Endothelial cell of umbilical vein (primary cell): ENCODE data around the gene NCAPG2. TPM values are rescaled to one million over a fixed set of nuclear protein-coding genes. Genes with fewer than 3 reads are reported as not detected.

Source experiments
- BruUV-seq: library from RNA; stranded (reverse); fragments of 400-500 nt; replicated peaks from 2 replicates; lab custom pipeline; 2021; lab: Mats Ljungman, UMichigan
- CTCF ChIA-PET: fragments of 300-600, 350-600 bp; sonication (Branson Sonifier 250); formaldehyde crosslinking; loops from one replicate; lab custom pipeline; 2021; ENCODE audit warnings: antibody characterized with exemption, inconsistent platforms; lab: Charles Lee
- POLR2A ChIA-PET: fragments of 300-600, 350-600 bp; sonication (Branson Sonifier 250); formaldehyde crosslinking; loops from one replicate; lab custom pipeline; 2021; ENCODE audit warnings: antibody characterized with exemption, inconsistent platforms; lab: Charles Lee
- DNase-seq: peaks from one replicate; pipeline ENCODE4 v3.0.0-alpha.2; 2011; ENCODE audit warnings: low read depth, low spot score
- FAIRE-seq: peaks from 2 replicates; lab custom pipeline; 2011; peaks lifted over from hg19 to GRCh38; lab: Jason Lieb, UNC
- H2AFZ ChIP-seq: 2 replicates; pipeline ENCODE4 v1.6.0; 2012; ENCODE audit warnings: low read depth, low read length, control low read depth, inconsistent platforms
- H3K27ac ChIP-seq: 2 replicates; pipeline ENCODE4 v1.5.1; 2011; ENCODE audit warnings: low read depth, mild to moderate bottlenecking, control low read depth, low read length, moderate library complexity; ENCODE audit not compliant: insufficient read depth
- H3K27me3 ChIP-seq, 2 experiments: 2 replicates each; pipeline versions ENCODE4 v1.6.0 to v1.6.1; 2011; ENCODE audit warnings: low read length in 2 of 2, mixed read lengths in 1 of 2; ENCODE audit not compliant: control insufficient read depth in 2 of 2, insufficient read depth in 2 of 2
- H3K36me3 ChIP-seq, 2 experiments: 2 replicates in 1 of 2; 3 replicates in 1 of 2; pipeline ENCODE4 v1.5.1; 2011; ENCODE audit warnings: low read length in 2 of 2, mild to moderate bottlenecking in 1 of 2, moderate library complexity in 1 of 2; ENCODE audit not compliant: control insufficient read depth in 2 of 2, insufficient read depth in 2 of 2; ENCODE audit errors: extremely low read depth in 1 of 2
- H3K4me1 ChIP-seq: 3 replicates; pipeline ENCODE4 v1.5.1; 2011; ENCODE audit warnings: mild to moderate bottlenecking, low read length; ENCODE audit not compliant: control insufficient read depth, insufficient read depth; ENCODE audit errors: extremely low read depth
- H3K4me2 ChIP-seq: 2 replicates; pipeline ENCODE4 v1.6.1; 2011; ENCODE audit warnings: low read length, control low read depth, mixed read lengths; ENCODE audit not compliant: insufficient read depth
- H3K4me3 ChIP-seq, 3 experiments: fragments of 200-600 bp in 1 of 3; sonication (generic), shearing (Covaris generic) in 1 of 3; replicated peaks in 1 of 3; 2 replicates each; pipeline ENCODE4 v1.5.1; 2011 to 2016; ENCODE audit warnings: control low read depth in 3 of 3, low read length in 3 of 3, mild to moderate bottlenecking in 2 of 3, inconsistent platforms in 1 of 3, low read depth in 1 of 3, moderate library complexity in 1 of 3; ENCODE audit not compliant: insufficient read depth in 1 of 3
- H3K79me2 ChIP-seq: 2 replicates; pipeline ENCODE4 v1.6.0; 2012; ENCODE audit warnings: low read length, inconsistent platforms; ENCODE audit not compliant: control insufficient read depth, insufficient read depth
- H3K9ac ChIP-seq: replicated peaks from 2 replicates; pipeline ENCODE3; 2011; ENCODE audit warnings: low read length, control low read depth; ENCODE audit not compliant: insufficient read depth; ENCODE audit errors: extremely low read depth
- H3K9me1 ChIP-seq: replicated peaks from 3 replicates; pipeline ENCODE4 v1.6.0; 2011; ENCODE audit warnings: mild to moderate bottlenecking, low read length; ENCODE audit not compliant: control insufficient read depth, insufficient read depth; ENCODE audit errors: extremely low read depth
- H3K9me3 ChIP-seq: replicated peaks from 2 replicates; pipeline ENCODE4 v1.5.1; 2012; ENCODE audit warnings: low read length, inconsistent platforms; ENCODE audit not compliant: control insufficient read depth, insufficient read depth
- H4K20me1 ChIP-seq: replicated peaks from 2 replicates; pipeline ENCODE3; 2011; ENCODE audit warnings: mild to moderate bottlenecking, low read length; ENCODE audit not compliant: control insufficient read depth, insufficient read depth; ENCODE audit errors: extremely low read depth
- CTCF ChIP-seq, 2 donors: IDR thresholded peaks; 1 replicate in 1 of 2; 2 replicates in 1 of 2; pipeline ENCODE4 v1.5.1; 2011; ENCODE audit warnings: low read length in 2 of 2, mild to moderate bottlenecking in 2 of 2, moderate library complexity in 2 of 2, control low read depth in 1 of 2, inconsistent platforms in 1 of 2, low read depth in 1 of 2; ENCODE audit not compliant: insufficient read depth in 1 of 2; ENCODE audit errors: extremely low read depth in 1 of 2
- EZH2 ChIP-seq: IDR thresholded peaks from 2 replicates; pipeline ENCODE4 v1.6.1; 2012; ENCODE audit warnings: borderline replicate concordance, low read depth, mild to moderate bottlenecking, moderate library complexity, low read length, inconsistent platforms; ENCODE audit not compliant: severe bottlenecking
- FOS ChIP-seq: IDR thresholded peaks from 2 replicates; pipeline ENCODE4 v1.6.1; 2011; ENCODE audit warnings: mild to moderate bottlenecking, low read length, moderate library complexity, borderline replicate concordance; ENCODE audit not compliant: insufficient read depth
- GATA2 ChIP-seq: IDR thresholded peaks from 2 replicates; pipeline ENCODE4 v1.7.0; 2011; ENCODE audit warnings: low read depth, mild to moderate bottlenecking, moderate library complexity, mixed read lengths, low read length; ENCODE audit not compliant: insufficient read length, insufficient read depth
- JUN ChIP-seq: IDR thresholded peaks from 2 replicates; pipeline ENCODE4 v1.6.1; 2011; ENCODE audit warnings: borderline replicate concordance, low read depth; ENCODE audit not compliant: insufficient read length, insufficient read depth
- MAX ChIP-seq: IDR thresholded peaks from 2 replicates; pipeline ENCODE4 v1.6.1; 2011; ENCODE audit not compliant: insufficient read depth, insufficient read length
- MYC ChIP-seq: IDR thresholded peaks from one replicate; pipeline ENCODE4 v1.6.1; 2011; ENCODE audit warnings: mild to moderate bottlenecking, low read depth, low read length
- POLR2A ChIP-seq: IDR thresholded peaks from 2 replicates; pipeline ENCODE4 v1.6.1; 2012; ENCODE audit warnings: low read depth, mild to moderate bottlenecking, control low read depth, low read length
- POLR2AphosphoS5 ChIP-seq: IDR thresholded peaks from 2 replicates; pipeline ENCODE4 v1.6.1; 2012; ENCODE audit warnings: low read depth, mild to moderate bottlenecking, control low read depth, low read length, moderate library complexity; ENCODE audit not compliant: insufficient read depth
- dilution Hi-C: fragments of 300-500 bp; cut with MboI; formaldehyde crosslinking; loops from one replicate; pipeline ENCODE4 v1.15.0; 2019; ENCODE audit warnings: low sequenced_read_pairs; ENCODE audit not compliant: extremely low pct_ligation_motif_present
- intact Hi-C: fragments of 100-400 bp; cut with micrococcal nuclease; formaldehyde crosslinking; loops from one replicate; pipeline ENCODE4 v1.10.0; 2022
- polyA plus RNA-seq, 4 experiments: library from polyadenylated mRNA; depleted of rRNA in 3 of 4; stranded (reverse) in 3 of 4; unstranded in 1 of 4; fragments of >200 nt; gene quantifications; 2 replicates each; pipeline versions ENCODE4 v1.2.1 to v1.2.3, GENCODE V29; 2011 to 2012; ENCODE audit warnings: missing spikeins in 1 of 4
- total RNA-seq: library from RNA; stranded (reverse); gene quantifications from 2 replicates; pipeline ENCODE4 v1.2.3, GENCODE V29; 2021

Gene NCAPG2
- total and polyA plus RNA-seq, 2 donors (not counting 3 experiments of a cell fraction or from before 2014, with no cell fraction given) = 19.2 to 62.3 TPM

- Histone ChIP-seq H4K20me1 (no peaks in the 10 kb centered on the region), H3K27ac (no peak overlapping the region), H3K79me2 (no peaks in the 10 kb centered on the region), H3K9ac (no peak overlapping the region), H3K4me1 (peaks cover 22% of the 10 kb centered on the region), H3K9me3 (no peaks in the 10 kb centered on the region), H2AFZ (no peak overlapping the region), H3K4me3 (no peak overlapping the region), H3K36me3 (peaks cover 0 to 10% of the 10 kb centered on the region in 2 experiments), H3K27me3 (no peaks in the 10 kb centered on the region), H3K9me1 (no peaks in the 10 kb centered on the region), H3K4me2 (no peak overlapping the region)
- TF ChIP-seq FOS (no peak), POLR2AphosphoS5 (no peak), CTCF (IDR thresholded peaks at IDR 0.05; ENCODE audit: extremely low read depth in 1 of 2, insufficient read depth in 1 of 2, low read depth in 1 of 2, low read length in 2 of 2) (no peak), GATA2 (no peak), EZH2 (no peak), JUN (no peak), MAX (no peak), MYC (no peak), POLR2A (no peak)
- POLR2A ChIA-PET = no interaction called here
- CTCF ChIA-PET = no interaction called here
- no TSS peak for BruUV-seq
- no peak for DNase-seq
- dilution Hi-C loops (no loop called here), intact Hi-C loops (no loop called here)
- no peak for FAIRE-seq
These were observed 39.5 kb upstream of the NCAPG2 start for GRCh38 chr7:158744070-158744469.
